Neural progenitor cell (in vitro differentiated cells): ENCODE results near the gene AFF3. TPM values are rescaled to one million over a fixed set of nuclear protein-coding genes. Genes with fewer than 3 reads are reported as not detected.

Experiments used
- DNase-seq: peaks from one replicate; pipeline ENCODE4 v3.0.0-alpha.2; 2016; ENCODE audit warnings: low spot score
- H2AFZ ChIP-seq: fragments of 200-600 bp; sonication (generic); replicated peaks from 2 replicates; pipeline ENCODE4 v1.6.1; 2016; ENCODE audit warnings: antibody characterized with exemption
- H3F3A ChIP-seq: fragments of 200-600 bp; sonication (generic); 2 replicates; pipeline ENCODE4 v1.6.1; 2016; ENCODE audit warnings: antibody characterized with exemption, low read depth
- H3K27ac ChIP-seq: fragments of 200-600 bp; sonication (generic); 2 replicates; pipeline ENCODE4 v1.5.1; 2016; ENCODE audit warnings: mild to moderate bottlenecking
- H3K27me3 ChIP-seq: fragments of 200-600 bp; sonication (generic); 2 replicates; pipeline ENCODE4 v1.6.1; 2016; ENCODE audit warnings: mild to moderate bottlenecking, moderate library complexity
- H3K36me3 ChIP-seq: fragments of 200-600 bp; sonication (generic); 2 replicates; pipeline ENCODE4 v1.5.1; 2016
- H3K4me1 ChIP-seq: fragments of 200-600 bp; sonication (generic); 2 replicates; pipeline ENCODE4 v1.6.1; 2016; ENCODE audit warnings: mixed run types
- H3K4me2 ChIP-seq: fragments of 200-600 bp; sonication (generic); 2 replicates; pipeline ENCODE4 v1.6.1; 2016
- H3K4me3 ChIP-seq: fragments of 200-600 bp; sonication (generic); 2 replicates; pipeline ENCODE4 v1.5.1; 2016
- H3K79me2 ChIP-seq: fragments of 200-600 bp; sonication (generic); 2 replicates; pipeline ENCODE4 v1.6.1; 2016; ENCODE audit warnings: low read depth
- H3K9ac ChIP-seq: fragments of 200-600 bp; sonication (generic); 2 replicates; pipeline ENCODE4 v1.6.1; 2016
- H3K9me3 ChIP-seq: fragments of 200-600 bp; sonication (generic); 2 replicates; pipeline ENCODE4 v1.5.1; 2016; ENCODE audit warnings: low read depth
- H4K20me1 ChIP-seq: fragments of 200-600 bp; sonication (generic); 2 replicates; pipeline ENCODE4 v1.6.1; 2016; ENCODE audit warnings: low read depth
- H3K27ac Mint-ChIP-seq: 3 replicates; pipeline ENCODE4 v1.8.0; 2021; ENCODE audit warnings: mixed read lengths
- H3K27me3 Mint-ChIP-seq: 2 replicates; pipeline ENCODE4 v1.8.0; 2022; ENCODE audit warnings: low read depth, mild to moderate bottlenecking, inconsistent platforms, moderate library complexity, mixed read lengths; ENCODE audit not compliant: insufficient read depth
- H3K36me3 Mint-ChIP-seq: 3 replicates; pipeline ENCODE4 v1.8.0; 2021; ENCODE audit warnings: mixed read lengths
- H3K4me1 Mint-ChIP-seq: 3 replicates; pipeline ENCODE4 v1.8.0; 2021; ENCODE audit warnings: mixed read lengths
- H3K4me3 Mint-ChIP-seq: 3 replicates; pipeline ENCODE4 v1.8.0; 2021; ENCODE audit warnings: mild to moderate bottlenecking, moderate library complexity, mixed read lengths
- H3K9me3 Mint-ChIP-seq: 3 replicates; pipeline ENCODE4 v1.8.0; 2020; ENCODE audit warnings: mixed read lengths
- EZH2 ChIP-seq: fragments of 200-600 bp; sonication (generic); IDR thresholded peaks from 2 replicates; pipeline ENCODE4 v1.6.1; 2017; ENCODE audit warnings: antibody characterized with exemption, mild to moderate bottlenecking, moderate library complexity
- EZH2phosphoT487 ChIP-seq: fragments of 200-600 bp; sonication (generic); IDR thresholded peaks from 2 replicates; pipeline ENCODE4 v1.6.1; 2017; ENCODE audit warnings: antibody characterized with exemption
- total RNA-seq: library from RNA; depleted of rRNA; stranded (reverse); fragments of >200 nt; gene quantifications from 2 replicates; pipeline ENCODE4 v1.2.3, GENCODE V29; 2015; ENCODE audit warnings: low replicate concordance
- TF ChIP-seq, protein P1 (sequence below): fragments of 200-600 bp; sonication (generic); IDR thresholded peaks from 2 replicates; pipeline ENCODE4 v1.5.1; 2017; ENCODE audit warnings: antibody characterized with exemption, mild to moderate bottlenecking

AFF3 gene
- total RNA-seq, 1 donor from 2014 or later: 0.26 TPM

DNA sequence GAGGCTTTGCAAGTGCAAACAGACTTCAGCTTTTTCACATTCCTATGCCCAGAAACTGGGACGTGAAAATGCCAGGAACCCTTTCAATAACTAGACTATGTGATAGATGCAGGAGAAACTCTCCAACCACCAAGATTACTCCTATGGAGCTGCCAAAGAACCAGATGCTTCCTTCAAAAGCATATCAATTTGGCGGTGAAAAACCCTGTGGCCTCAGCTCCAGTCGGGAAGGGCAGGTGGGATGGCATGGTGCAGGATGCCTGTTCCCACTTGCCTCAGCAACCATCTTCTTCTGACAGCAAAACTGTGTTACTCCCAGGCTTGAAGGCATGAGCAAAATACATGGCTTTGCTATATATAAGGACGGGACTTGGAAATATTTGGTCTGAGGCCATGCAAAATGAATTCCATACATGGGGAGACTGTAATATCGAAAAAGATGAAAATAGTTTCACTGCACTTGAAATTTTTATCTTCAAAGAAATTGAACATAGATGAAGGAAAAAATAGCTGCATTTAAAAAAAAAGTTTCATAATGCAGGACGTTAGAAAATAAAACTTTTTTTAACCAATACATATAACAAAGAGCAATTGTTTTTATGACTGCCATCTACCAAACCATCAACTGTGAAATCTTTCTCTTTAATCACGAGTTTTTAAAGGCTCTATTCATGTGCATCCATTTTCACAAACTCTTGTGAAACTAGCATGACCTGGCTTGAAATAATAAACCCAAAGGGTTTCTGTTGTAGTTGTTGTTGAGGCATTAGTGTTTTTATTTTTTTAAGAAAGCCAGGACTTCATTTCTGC lies 99.1 kb downstream of the AFF3 start:
- no peaks in the 10 kb centered on the region for H4K20me1 ChIP-seq
- no peak for DNase-seq
- H3K4me2 ChIP-seq: peak overlapping the region; percentile 55
- H3K27ac ChIP-seq: no peak overlapping the region
- no peaks in the 10 kb centered on the region for H3K27me3 ChIP-seq
- H3K4me3 ChIP-seq: no peak overlapping the region
- H3K4me3 Mint-ChIP-seq: no peak overlapping the region
- H3K4me1 Mint-ChIP-seq: peaks cover 46% of the 10 kb centered on the region
- peaks cover 12% of the 10 kb centered on the region for H3F3A ChIP-seq
- no peak overlapping the region for H3K27ac Mint-ChIP-seq
- no peak overlapping the region for H2AFZ ChIP-seq
- no peaks in the 10 kb centered on the region for H3K36me3 Mint-ChIP-seq
- H3K36me3 ChIP-seq: no peaks in the 10 kb centered on the region
- H3K4me1 ChIP-seq: peaks cover 47% of the 10 kb centered on the region
- peaks cover 5% of the 10 kb centered on the region for H3K27me3 Mint-ChIP-seq
- H3K9ac ChIP-seq: no peak overlapping the region
- TF ChIP-seq EZH2: no peak
- TF ChIP-seq EZH2phosphoT487: no peak
- TF ChIP-seq, protein P1, sequence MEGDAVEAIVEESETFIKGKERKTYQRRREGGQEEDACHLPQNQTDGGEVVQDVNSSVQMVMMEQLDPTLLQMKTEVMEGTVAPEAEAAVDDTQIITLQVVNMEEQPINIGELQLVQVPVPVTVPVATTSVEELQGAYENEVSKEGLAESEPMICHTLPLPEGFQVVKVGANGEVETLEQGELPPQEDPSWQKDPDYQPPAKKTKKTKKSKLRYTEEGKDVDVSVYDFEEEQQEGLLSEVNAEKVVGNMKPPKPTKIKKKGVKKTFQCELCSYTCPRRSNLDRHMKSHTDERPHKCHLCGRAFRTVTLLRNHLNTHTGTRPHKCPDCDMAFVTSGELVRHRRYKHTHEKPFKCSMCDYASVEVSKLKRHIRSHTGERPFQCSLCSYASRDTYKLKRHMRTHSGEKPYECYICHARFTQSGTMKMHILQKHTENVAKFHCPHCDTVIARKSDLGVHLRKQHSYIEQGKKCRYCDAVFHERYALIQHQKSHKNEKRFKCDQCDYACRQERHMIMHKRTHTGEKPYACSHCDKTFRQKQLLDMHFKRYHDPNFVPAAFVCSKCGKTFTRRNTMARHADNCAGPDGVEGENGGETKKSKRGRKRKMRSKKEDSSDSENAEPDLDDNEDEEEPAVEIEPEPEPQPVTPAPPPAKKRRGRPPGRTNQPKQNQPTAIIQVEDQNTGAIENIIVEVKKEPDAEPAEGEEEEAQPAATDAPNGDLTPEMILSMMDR: no peak
- H3K9me3 ChIP-seq: no peaks in the 10 kb centered on the region
- H3K9me3 Mint-ChIP-seq: no peaks in the 10 kb centered on the region
- no peaks in the 10 kb centered on the region for H3K79me2 ChIP-seq

DNA sequence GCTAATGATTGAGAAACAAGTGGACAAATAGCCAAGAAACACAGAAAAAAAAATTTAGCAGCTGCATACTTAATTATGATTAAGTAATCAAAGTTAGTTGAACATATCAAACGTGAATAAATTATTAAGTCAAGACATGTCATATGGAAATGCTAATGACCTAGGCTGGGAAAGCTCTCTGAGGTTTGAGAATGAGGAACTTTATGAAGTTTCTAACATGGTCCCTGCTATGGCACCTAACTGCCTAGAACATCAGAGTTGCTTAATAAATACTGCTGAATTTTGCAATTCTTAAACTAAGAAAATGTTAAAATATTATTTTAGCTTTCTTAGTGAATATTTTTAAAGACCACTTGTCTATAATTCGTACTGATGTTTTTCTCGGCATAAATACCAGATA lies 99.8 kb downstream of the AFF3 start:
- no peak overlapping the region for H3K9ac ChIP-seq
- H2AFZ ChIP-seq: no peak overlapping the region
- no peak overlapping the region for H3K27ac Mint-ChIP-seq
- H4K20me1 ChIP-seq: no peaks in the 10 kb centered on the region
- peaks cover 46% of the 10 kb centered on the region for H3K4me1 Mint-ChIP-seq
- peaks cover 5% of the 10 kb centered on the region for H3K27me3 Mint-ChIP-seq
- DNase-seq: no peak
- H3K27me3 ChIP-seq: no peaks in the 10 kb centered on the region
- H3K79me2 ChIP-seq: no peaks in the 10 kb centered on the region
- peak overlapping the region; percentile 55 for H3K4me2 ChIP-seq
- H3K36me3 Mint-ChIP-seq: no peaks in the 10 kb centered on the region
- peaks cover 12% of the 10 kb centered on the region for H3F3A ChIP-seq
- TF ChIP-seq EZH2 (no peak), EZH2phosphoT487 (no peak)
- TF ChIP-seq, protein P1: no peak
- no peak overlapping the region for H3K4me3 Mint-ChIP-seq
- H3K9me3 Mint-ChIP-seq: no peaks in the 10 kb centered on the region
- no peaks in the 10 kb centered on the region for H3K36me3 ChIP-seq
- no peaks in the 10 kb centered on the region for H3K9me3 ChIP-seq
- H3K4me3 ChIP-seq: peak overlapping the region; percentile 14
- no peak overlapping the region for H3K27ac ChIP-seq
- H3K4me1 ChIP-seq: peaks cover 53% of the 10 kb centered on the region

DNA sequence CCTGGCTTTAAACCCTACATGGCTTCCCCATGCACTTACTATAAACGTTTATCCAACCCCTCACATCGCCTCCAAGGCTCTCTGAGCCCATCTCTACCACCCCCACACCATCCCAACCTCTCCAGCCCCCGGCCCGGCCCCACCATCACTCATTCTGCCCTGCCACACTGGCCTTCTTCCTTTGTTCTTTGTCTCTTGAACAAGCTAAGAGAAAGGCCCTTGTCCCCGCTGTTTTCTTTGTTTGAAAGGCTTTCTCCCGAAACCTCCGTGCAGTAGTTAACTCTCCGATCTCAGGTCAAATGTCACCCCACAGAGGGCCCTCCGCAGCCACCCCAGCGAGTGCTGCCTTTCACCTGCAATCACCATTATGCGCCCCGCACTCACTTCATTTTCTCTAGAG lies 100.4 kb downstream of the AFF3 start:
- Histone ChIP-seq H2AFZ (no peak overlapping the region), H4K20me1 (no peaks in the 10 kb centered on the region), H3K9ac (no peak overlapping the region), H3K4me2 (peak overlapping the region; percentile 55), H3K9me3 (no peaks in the 10 kb centered on the region), H3K4me1 (peaks cover 53% of the 10 kb centered on the region), H3K4me3 (peak overlapping the region; percentile 14), H3F3A (peaks cover 12% of the 10 kb centered on the region), H3K79me2 (no peaks in the 10 kb centered on the region), H3K27me3 (no peaks in the 10 kb centered on the region), H3K27ac (no peak overlapping the region), H3K36me3 (no peaks in the 10 kb centered on the region)
- Mint-ChIP-seq H3K4me3 (peak overlapping the region; percentile 41), H3K27me3 (peaks cover 5% of the 10 kb centered on the region), H3K36me3 (no peaks in the 10 kb centered on the region), H3K27ac (peak overlapping the region; percentile 31), H3K4me1 (peaks cover 46% of the 10 kb centered on the region), H3K9me3 (no peaks in the 10 kb centered on the region)
- DNase-seq: peak; percentile 89
- TF ChIP-seq, protein P1: no peak
- TF ChIP-seq EZH2: no peak
- no peak for TF ChIP-seq EZH2phosphoT487
